NCI-H1930 (cell line): ENCODE data around the gene GEMIN7.

ENCODE experiments used
- DNase-seq, 2 experiments: peaks; one replicate each; lab custom pipeline; 2025; lab: John Stamatoyannopoulos, UW

The GEMIN7 gene

DNA sequence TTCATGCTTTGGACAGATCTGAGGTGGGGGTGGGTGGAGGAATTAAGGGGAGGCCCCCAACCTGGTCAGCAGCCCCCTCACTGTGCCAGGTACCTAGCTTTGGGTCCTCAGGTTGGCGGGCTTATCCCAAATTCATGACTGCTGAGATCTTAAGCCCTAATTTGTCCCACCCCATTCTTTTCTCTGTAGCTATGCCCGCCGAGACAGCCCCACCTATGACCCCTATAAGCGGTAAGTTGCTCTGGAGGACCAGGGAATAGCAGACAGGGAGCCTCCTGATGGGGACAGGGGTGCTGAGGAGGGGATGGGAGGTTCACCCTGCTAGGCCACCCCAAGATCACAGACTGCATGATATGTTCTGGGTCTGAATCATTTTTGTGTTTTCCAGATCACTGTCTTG is 17.1 kb upstream of the GEMIN7 start:
- no peak for DNase-seq

DNA sequence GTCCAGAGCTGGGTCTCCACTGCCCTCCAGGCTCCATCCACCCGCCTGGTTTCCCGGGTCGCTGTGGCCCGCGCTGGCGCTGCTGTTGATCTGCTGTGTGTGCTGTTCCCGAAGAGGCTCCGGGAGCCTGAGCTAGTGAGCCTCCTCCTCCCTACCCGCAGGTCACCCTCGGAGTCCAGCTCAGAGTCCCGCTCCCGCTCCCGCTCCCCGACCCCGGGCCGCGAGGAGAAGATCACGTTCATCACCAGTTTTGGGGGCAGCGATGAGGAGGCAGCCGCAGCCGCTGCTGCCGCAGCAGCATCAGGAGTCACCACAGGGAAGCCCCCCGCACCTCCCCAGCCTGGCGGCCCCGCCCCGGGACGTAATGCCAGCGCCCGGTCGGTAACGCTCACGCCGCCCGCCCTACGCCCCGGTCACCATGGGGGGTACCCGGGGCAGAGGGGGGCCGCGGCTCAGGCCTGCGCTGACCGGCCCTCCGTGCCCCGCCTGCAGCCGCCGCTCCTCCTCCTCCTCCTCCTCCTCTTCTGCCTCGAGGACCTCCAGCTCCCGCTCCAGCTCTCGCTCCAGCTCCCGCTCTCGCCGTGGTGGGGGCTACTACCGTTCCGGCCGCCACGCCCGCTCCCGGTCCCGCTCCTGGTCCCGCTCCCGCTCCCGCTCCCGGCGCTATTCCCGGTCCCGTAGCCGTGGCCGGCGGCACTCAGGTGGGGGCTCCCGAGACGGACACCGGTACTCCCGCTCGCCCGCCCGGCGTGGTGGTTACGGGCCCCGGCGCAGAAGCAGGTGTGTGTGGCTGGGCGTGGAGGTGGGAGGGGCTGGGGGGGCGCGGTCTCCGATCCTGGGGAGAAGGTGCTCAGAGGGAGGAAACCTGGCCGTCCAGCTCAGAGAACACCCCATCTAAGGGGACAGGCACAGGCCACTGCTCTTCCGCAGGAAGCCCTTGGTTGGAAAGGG is 14.9 kb upstream of the GEMIN7 start:
- DNase-seq = no peak

DNA sequence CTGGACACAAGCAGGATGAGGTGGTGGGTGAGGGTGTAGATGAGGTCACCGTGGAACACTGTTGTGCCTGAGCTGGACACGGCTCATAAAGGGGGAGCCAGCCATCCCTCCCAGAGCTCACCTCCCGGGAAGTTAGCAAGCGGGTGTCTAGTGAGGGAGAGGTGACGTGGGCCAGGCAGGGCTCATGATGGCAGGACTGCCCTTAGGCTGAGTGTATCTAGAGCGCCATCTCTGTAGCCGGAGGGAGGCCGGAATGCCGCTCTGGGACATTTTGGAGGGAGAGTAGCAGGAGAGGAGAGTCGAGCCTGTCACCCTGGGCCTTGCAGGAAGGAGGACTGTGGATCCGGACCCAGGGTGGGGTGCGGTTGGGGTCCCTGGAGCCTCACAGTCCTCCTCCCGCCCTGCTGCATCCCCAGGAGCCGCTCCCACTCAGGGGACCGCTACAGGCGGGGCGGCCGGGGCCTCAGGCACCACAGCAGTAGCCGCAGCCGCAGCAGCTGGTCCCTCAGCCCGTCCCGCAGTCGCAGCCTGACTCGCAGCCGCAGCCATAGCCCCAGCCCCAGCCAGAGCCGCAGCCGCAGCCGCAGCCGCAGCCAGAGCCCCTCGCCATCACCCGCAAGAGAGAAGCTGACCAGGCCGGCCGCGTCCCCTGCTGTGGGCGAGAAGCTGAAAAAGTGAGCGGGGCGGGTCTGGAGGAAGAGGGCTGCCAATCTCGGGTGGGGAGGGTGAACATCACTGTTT is 12.0 kb upstream of the GEMIN7 start:
- no peak for DNase-seq

DNA sequence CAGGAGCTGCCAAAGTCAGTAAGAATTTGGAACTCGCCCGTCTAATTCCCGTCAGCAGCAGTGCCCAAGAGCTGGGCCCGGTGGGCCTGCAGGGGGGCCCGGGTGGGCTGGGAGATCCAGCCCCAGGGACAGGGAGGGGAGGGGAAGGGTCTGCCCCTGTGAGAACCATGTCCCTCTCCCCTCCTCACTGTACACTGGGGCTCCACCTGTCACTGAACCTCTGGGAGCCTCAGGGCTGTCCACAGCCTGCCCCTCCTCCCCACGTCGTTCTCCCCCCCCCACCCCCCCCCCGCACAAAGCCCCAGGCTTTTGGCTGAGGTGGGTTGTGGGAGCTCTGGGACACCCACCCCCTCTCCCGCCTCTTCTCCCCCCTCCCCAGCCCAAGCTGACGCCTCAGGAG is 11.0 kb upstream of the GEMIN7 start:
- DNase-seq = no peak

DNA sequence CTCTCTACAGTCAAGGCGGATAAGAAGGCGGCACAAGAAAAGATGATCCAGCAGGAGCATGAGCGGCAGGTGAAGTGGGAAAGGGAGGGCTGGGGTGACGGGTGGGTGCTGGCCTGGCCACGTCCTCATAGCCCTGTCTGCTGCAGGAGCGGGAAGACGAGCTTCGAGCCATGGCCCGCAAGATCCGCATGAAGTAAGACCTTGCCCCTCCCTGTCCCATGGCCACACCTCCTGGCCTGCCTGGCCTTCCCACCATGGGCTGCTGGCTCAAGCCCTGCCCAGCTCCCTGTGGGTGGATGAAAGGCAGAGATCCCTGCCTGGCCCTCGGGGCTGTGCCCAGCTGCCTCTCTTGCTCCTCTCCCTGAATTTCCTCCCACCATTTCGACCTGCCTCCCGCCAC is 10.0 kb upstream of the GEMIN7 start:
- DNase-seq = no peak

DNA sequence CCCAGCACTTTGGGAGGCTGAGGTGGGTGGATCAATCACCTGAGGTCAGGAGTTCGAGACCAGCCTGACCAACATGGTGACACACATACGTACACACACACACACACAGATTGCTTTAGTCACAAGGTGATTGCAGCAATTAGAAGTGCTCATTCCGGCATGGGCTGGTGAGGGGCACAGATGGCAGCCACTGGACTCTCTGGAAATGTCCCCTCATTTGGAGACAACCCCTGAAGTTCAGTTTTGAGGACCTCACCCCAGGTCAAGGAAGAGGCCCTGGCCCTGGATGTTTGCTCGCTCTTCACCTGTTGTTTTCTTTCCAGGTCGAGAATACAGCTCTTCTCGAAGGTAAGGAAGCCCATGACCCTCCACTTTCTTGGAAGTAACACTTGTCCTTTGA is 8.8 kb upstream of the GEMIN7 start:
- DNase-seq = no peak

DNA sequence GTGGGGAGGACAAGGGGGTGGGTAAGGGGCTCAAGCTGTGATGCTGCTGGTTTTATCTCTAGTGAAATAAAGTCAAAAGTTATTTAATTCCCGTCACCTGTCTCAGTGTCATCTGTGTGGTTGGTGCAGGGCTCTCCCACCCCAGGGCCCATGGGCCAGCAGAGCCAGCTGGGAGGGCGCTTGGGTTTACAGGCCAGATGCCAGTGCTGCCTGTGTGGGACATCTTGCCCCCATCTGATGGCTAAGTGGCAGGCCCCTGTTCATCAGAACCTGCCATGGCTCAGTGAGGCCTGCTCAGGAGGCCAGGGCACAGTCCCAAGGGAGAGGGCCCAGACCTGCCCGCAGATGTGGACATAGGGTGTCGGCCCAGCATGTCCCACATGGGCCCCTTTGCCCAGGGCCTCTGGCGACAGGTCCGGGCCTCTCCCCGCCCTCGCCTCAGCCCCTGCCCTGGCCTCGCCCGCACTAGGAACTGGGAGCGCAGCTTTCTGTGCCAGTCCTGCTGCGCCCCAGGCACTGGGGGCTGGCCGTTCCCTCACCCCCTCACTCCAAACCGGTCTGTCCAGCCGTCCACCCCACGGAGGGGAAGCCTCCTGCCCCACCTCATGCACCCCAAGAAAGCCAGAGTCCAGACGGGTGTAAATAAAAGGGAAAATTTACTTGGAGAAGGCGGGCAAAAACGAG is 8.1 kb upstream of the GEMIN7 start:
- no peak for DNase-seq

DNA sequence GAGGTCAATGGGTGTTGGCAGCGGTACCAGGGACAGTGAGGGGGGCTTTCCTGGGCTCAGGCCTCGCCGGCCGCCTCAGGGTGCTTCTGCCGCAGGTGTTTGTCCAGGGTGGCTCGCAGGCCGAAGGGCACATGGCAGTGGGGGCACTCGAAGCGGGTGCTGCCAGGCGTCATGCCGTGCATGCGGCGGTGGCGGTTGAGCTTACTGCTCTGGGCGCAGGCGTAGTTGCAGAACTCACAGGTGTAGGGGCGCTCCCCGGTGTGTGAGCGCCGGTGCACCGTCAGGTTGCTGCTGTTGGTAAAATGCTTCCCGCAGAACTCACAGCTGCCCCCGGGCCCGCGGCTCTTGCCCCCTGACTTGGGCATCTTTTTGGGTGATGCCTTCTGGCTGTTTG is 7.5 kb upstream of the GEMIN7 start:
- no peak for DNase-seq

DNA sequence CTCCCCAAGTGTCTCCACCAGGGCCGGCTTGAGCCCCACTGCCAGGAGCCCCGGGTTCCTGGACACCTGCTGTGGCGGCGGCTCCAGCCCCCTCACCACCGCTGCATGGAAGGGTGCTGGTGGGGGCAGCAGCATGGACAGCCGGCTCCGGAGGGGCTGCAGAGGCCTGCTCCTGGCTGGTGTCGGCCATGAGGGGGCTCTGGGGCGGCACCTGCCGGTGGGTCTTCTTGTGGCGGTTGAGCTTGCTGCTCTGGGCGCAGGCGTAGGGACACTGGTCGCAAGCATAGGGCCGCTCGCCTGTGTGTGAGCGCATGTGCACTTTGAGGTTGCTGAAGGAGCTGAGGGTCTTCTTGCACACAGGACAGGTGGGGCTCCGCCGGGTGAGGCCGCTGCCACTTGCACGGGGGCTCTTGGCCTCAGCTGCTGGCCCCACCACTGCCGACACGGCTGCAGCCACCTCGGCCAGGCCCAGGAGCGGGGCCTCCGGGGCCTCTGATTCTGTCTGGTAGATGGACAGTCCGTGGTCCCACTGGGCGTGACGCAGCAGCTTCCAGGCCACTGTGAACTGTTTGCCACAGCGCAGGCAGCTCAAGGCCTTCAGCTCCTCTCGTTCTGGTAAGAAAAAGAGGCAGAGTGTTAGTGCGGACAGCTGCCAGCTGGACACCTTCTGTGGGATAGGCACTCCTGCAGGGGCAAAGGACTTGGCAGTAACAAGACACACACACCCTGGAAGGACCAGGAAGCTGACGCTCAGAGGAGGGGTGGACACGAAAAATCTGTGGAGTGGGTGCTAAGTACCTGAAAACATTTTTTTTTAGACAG is 6.9 kb upstream of the GEMIN7 start:
- DNase-seq = no peak

DNA sequence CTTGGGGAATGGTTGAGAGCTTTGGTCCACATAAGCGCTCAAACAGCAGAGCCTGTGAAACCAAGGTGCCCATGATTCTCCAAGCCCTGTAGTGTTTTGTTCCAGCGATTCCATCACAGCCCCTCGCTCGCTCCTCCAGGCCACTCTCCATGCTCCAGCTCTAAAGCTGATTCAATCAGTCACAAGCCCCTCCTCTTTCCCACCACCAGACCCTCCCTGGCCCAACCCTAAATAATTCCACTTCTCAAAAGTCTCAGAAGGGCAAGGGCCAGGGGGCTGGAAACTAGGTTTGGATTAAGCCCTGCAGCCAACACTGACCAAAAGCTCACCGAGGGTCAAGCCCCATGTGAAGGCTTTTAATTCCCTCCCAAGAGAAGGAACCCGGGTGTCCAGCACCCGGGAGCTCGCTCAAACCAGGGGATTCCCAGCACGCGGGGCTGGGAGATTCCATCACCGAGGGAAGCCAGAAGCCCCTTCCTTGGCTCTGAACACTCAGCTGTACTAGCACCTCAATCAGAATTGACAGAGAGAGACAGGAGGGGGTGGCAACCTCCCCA is 4.2 kb upstream of the GEMIN7 start:
- no peak for DNase-seq

DNA sequence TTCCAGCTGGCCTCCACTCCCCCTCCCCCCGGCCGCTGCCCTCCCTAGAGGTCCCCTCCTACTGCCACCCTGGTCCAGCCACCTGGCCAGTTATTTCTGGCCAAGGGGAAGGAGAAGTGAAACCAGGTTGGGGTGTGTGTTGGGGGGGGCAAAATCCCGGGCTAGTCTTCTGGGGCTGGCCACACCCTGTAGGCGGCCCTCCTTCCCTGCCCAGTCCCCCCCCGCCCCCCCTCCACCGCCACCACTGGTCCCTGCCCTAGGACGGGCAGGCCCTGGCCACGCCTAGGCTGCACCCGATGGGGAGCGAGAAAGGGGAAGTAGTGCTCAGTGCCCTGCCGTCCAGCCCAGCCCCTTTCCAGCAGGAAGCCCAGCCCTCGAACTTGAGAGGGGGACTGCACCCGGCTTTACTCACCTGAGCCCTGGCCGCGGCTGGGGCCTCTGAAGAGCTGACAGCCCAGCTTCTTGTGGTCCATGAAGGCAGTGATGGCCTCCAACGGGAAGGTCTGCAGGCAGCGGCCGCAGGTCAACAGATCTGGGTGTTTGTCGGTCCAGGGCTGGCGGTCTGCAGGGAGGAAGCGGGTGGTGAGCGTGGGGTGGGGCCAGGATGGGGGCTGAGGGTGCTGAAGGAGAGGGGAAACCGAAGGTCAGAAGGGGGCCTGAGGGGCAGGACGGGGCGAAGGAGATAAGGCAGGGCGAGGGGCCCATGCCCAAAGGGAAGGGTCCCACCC is 3.6 kb upstream of the GEMIN7 start:
- DNase-seq = no peak

DNA sequence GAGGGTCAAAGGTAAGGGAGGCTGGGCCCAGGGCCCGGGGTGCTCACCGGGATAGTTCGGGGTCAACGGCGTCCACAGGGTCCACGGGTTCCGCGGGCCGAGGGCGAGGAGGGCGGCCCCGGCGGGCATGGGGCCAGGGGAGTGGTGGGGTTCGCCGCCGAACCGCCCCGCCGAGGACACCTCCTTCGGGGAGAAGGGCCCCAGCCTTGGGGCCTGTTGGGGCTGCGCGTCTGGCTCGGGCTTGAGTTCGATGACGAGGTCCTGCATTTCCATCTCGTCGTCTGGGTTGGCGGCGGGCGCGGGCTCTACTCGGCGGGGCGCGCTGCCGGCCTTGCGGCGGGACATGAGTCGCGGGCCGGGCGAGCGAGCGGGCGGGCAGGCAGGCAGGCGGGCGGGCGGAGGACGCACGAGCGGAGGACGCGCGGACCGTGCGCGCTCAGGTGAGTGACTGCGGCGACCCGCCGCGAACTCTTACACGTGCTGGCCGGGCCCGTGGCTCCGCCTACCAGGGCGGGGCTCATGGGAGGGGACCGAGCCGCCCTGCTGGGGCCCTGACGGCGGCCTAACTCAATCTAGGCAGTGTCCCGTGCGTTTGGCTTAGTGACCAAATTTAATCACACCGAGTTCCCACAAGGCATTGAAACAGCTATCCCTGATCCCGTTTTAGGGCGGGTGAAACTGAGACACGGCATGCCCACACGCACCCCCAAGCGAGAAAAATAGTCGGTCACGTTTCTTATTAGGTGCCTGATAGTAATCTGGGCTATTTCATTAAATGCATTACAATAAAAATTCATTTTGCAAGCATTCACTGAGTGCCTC is 2.8 kb upstream of the GEMIN7 start, which contains the start of gene ZNF296:
Gene ZNF296, minus strand, starts transcription at position 450 of the 822 bp plus-strand sequence. Its CDS starts 105 bp downstream, at position 345.
- DNase-seq = peak; percentile 70 to 83

DNA sequence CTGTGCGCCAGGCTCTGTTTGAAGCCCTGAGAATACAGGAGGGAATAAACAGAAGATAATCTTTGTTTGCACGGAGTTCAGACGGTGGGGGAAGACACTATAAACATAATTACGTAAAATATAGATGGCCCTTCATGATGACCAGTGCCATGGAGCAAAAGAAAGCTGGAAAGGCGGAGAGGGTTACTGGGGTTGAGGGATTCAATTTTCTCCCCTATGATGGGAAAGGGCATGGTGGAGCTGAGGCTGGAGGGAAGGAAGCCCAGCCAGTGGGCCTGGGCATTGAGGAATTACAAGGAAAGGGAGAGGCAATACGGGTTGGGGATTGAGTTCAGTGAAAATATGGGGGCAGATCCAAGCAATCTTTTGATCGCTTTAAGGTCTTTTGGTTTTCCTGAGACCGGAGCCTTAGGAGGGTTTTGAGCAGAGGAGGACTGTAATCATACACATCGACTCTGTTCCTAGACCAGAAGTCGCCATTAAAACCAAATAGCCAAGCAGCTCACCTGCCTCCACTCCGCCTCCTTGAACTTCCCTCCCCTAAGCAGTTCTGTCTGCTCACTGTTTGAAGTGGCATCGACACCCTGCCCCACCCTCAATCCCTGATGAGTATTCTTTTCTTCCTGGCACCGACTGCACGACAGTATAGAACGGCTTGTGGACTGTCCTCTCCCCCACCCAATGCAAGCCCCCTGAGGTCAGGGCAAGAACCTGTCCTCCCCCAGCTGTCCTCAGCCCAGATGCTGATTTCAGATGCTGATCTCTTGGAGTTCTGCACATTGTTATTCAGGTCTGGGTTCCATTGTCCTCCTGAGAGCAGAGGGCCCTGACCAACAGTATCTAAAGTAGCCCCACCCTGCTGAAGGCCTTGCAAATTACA is 2.0 kb upstream of the GEMIN7 start:
- DNase-seq = no peak

DNA sequence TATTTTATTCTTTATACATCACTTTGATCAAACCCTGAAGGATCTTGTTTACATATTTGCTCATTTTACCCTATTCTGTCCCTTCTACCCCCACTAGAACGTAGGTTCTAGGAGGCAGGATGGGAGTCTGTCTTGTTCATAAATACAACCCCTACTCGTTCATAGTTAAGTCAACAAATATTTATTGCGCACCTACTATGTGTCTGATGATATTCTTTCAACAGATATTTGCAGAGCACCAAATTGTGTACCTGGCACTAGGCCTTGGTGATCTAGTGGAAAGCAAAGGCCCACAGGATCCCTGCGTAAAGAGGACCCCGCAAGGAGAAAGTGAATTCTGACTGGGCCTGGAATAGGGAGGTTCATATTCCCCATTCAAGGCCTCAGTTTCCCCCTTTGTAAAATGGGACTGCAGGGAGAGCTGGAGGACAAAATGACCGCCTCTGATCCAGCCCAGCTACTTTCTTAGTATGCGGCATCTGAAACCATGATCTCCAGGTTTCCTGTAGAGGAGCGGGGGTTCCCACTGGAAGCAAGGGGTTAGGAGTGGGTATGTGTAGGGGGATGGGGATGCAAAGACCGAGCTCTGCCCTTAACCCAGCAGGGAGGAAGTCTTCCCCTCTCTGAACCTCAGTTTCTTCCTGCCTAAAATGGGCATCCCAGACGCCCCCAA is 534 bp upstream of the GEMIN7 start:
- DNase-seq = no peak

DNA sequence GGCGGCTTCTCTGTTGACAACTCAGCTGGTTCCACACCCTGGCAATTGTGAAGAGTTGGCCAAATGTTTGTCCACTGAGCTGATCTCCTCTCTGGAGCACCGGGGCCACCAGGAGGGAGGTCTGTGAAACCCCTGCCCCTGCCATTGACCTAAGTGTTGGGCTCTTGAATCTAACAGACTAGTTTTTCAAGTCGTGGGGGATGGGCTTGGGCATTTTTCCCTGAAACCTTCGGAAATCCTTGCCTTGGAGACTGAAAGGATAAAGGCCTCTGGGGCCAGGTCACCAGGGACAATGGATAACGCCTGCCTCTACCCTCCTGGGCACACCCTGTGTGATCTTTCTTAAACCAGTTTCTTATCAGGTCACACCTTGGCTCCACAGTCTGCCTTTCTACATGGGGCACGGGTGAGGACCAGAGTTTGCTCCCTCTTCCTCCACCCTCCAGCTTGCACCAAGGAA is 881 bp downstream of the GEMIN7 start:
- no peak for DNase-seq

DNA sequence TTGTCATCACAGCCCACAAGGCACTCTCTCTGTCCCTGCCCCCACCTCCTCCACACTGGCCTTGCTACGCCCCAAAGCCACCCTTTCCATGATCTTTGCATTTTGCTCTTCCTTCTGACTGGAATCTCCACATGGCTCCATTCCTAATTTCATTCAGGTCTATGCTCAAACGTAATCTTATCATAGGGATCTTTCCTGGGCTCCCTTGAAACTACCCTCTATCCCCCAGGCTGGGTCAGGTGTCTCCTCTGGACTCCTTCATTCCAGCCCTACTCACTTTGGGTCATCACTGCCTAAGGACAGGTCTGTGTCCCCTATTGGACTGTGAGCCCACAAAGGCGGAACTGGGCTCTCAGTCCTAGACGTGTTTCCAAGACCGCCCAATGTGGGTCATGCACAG is 3.1 kb downstream of the GEMIN7 start:
- no peak for DNase-seq

DNA sequence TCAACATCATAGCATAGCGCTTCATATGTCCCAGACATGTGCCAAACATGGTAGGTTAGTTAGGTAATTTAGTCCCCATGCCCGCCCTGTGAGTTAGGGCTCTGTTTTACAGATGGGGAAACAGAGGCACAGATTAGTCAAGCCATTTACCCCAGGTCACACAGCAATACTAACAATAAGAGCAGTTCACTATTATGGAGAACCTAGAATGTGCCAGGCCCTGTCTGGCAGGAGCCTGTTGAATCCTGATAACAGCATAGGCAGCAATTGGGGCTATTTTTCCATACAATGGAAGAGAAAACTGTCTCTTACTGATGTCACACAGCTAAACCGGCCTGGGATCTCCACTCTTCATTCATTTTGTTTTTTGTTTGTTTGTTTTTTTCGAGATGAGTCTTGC is 7.4 kb downstream of the GEMIN7 start:
- DNase-seq = no peak

DNA sequence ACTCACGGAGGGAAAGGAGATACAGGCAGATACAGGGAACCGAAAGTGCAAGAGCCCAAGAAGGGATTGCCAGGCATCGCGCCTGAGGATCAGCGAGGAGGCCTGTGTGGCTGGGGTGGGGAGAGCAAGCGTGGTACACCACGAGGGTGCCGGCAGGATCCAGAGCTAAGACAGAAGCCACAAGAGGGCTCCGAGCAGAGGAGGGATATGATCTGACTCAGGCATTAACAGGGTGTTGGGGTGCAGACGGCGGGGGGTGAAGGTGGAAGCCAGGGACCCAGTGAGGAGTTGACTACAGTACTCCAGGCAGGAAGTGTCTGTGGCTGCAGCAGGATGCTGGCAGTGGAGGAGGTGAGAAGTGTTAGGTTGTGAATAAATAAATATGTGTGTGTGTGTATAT is 8.5 kb downstream of the GEMIN7 start:
- DNase-seq = no peak
